ENCODE results near the gene SHISA4. TPM values are rescaled to one million over a fixed set of nuclear protein-coding genes. Genes with fewer than 3 reads are reported as not detected.

Gene SHISA4
- total and polyA plus RNA-seq, 5 donors, result 55.8 to 96.6 (median 74.5) TPM

DNA sequence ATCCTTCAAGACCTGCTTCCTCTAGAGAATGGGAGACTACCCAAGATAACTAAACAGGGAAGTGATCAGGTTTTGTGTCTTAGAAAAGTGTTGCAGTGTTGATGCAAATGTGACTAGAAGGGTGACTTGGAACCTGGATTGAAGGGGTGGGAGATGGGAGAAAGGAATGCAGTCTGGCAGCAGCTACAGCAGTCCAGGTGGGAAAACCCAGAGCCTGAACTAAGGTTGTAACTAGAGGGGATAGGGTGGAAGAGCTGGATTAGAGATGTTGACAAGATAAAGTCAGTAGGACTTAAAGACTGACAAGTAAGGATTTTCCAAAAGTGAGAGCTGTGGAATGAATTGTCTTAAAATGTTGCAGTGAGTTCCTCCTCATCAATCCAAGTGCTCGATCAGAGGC, 7.1 kb upstream of the SHISA4 start:
- no peak overlapping the region for H3K4me3 ChIP-seq (ENCODE audit: low read length)
- H3K27ac ChIP-seq (ENCODE audit: low read length), result no peak overlapping the region
- no peaks in the 10 kb centered on the region for H3K27me3 ChIP-seq (ENCODE audit: control insufficient read depth, insufficient read depth)
- no peak for ATAC-seq
- 78% methylated on average over 1 of the region's 1 CpG for WGBS
- no peak for DNase-seq
- intact Hi-C loops (cut with DNase I), result loop anchor here in 1 of 4 donors (5.0 kb wide), 1 partner anchor 91 kb away; no protein-coding TSS in a partner anchor
- H3K9me3 ChIP-seq (ENCODE audit: control insufficient read depth, low read length), result no peaks in the 10 kb centered on the region
- peaks cover 8% of the 10 kb centered on the region for H3K4me1 ChIP-seq (ENCODE audit: control insufficient read depth, insufficient read depth, low read length)

DNA sequence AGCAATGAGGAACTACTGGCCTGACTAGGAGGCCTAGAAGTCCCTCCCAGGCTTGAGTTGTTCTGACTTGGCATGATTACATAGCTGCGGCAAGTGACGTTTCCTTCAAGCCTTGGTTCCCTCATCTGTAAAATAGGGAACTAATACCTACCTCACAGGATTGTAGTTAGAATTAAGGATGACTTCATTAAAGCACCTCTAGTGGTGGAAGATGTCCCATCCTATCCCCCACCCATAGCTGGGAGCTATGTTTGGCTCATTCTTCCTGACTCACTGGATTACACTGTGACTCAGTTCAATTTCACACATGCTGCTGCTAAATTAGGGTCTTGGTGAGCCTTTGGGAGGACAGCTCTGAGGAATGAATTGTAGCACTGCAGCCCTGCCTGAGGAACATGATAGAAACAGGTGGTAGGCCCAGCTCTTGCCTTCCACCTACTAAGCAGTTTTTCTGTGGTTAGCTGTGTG, 6.0 kb upstream of the SHISA4 start:
- ATAC-seq, result peak in 1 of 2 donors; percentile 46
- H3K4me3 ChIP-seq (ENCODE audit: low read length), result no peak overlapping the region
- 52% methylated on average over 2 of the region's 2 CpGs for WGBS
- H3K27ac ChIP-seq (ENCODE audit: low read length), result peak overlapping the region; percentile 97
- no peaks in the 10 kb centered on the region for H3K9me3 ChIP-seq (ENCODE audit: control insufficient read depth, low read length)
- intact Hi-C loops (cut with DNase I), result loop anchor here in 1 of 4 donors (5.0 kb wide), 1 partner anchor 90 kb away; no protein-coding TSS in a partner anchor
- no peak for DNase-seq
- H3K4me1 ChIP-seq (ENCODE audit: control insufficient read depth, insufficient read depth, low read length), result peaks cover 8% of the 10 kb centered on the region
- no peaks in the 10 kb centered on the region for H3K27me3 ChIP-seq (ENCODE audit: control insufficient read depth, insufficient read depth)

DNA sequence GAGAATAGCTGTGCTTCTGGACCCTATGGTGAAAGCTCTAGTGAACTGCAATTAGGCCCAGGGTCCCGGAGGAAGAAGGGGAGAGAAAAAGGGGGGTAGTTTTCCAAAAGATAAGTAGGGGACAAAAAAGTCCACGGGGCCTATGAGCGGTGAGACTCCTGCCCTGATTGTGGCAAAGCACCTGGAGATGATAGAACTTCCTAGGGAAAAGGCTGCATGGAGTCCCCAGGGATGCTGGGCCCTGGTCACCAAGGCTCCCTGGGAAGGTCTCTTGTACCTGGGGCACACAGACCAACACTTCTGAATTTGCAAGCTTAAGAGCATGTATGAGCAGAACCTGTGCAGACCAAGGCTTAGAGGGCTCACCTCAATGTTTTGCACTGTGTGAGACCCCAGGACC, 5.4 kb upstream of the SHISA4 start:
- no peaks in the 10 kb centered on the region for H3K9me3 ChIP-seq (ENCODE audit: control insufficient read depth, low read length)
- peaks cover 13% of the 10 kb centered on the region for H3K4me1 ChIP-seq (ENCODE audit: control insufficient read depth, insufficient read depth, low read length)
- H3K27ac ChIP-seq (ENCODE audit: low read length), result peak overlapping the region; percentile 97
- 70% methylated on average over 3 of the region's 3 CpGs for WGBS
- ATAC-seq, result no peak
- intact Hi-C loops (cut with DNase I), result loop anchor here in 1 of 4 donors (5.0 kb wide), 1 partner anchor 89 kb away; no protein-coding TSS in a partner anchor
- H3K27me3 ChIP-seq (ENCODE audit: control insufficient read depth, insufficient read depth), result no peaks in the 10 kb centered on the region
- no peak for DNase-seq
- no peak overlapping the region for H3K4me3 ChIP-seq (ENCODE audit: low read length)

DNA sequence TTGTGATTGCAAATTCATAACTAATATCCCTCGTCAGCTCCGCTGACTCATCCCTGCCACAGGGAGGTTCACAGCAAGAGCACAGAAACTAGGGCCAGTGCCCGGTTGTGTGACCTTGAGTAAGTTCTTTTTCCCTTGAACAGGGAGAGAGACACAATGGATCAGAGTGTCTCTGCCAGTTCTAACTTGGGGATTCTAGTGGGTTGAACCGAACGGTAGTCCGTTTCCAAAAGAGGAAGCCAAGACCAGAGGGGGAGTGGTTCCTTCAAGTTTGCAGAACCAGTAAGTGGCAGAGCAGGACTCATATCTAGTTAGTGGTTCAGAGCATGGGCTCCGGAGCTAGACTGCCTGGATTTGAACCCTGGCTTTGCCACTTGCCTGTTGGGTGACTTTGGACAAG, 4.9 kb upstream of the SHISA4 start:
- intact Hi-C loops (cut with DNase I), result loop anchor here in 1 of 4 donors (5.0 kb wide), 1 partner anchor 89 kb away; no protein-coding TSS in a partner anchor
- DNase-seq (no peak), ATAC-seq (peak; percentile 41 to 44)
- H3K27me3 ChIP-seq (ENCODE audit: control insufficient read depth, insufficient read depth), result no peaks in the 10 kb centered on the region
- no peak overlapping the region for H3K4me3 ChIP-seq (ENCODE audit: low read length)
- no peaks in the 10 kb centered on the region for H3K9me3 ChIP-seq (ENCODE audit: control insufficient read depth, low read length)
- H3K4me1 ChIP-seq (ENCODE audit: control insufficient read depth, insufficient read depth, low read length), result peaks cover 13% of the 10 kb centered on the region
- WGBS, result 18% methylated on average over 7 of the region's 7 CpGs
- H3K27ac ChIP-seq (ENCODE audit: low read length), result peak overlapping the region; percentile 88

DNA sequence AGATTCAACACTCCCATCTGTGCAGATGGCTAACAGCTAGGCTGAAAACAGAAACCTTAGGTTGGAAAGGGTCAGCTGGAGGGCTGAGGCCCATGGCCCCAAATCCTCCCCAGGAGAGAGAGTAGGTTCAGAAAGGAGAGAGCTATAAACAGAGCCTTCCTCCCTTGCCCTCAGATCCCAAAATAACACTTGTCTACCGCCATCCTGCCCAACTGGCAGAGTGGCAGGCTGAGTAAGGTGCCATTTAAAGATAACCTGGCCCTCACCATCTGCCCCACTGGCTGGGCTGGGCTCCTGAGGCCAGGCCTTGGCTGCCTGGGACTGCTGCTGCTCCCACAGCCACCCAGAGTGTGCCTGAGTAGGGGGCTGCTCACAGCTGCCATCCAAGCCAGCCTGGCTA, 4.3 kb upstream of the SHISA4 start:
- Histone ChIP-seq H3K27me3 (ENCODE audit: control insufficient read depth, insufficient read depth) (no peaks in the 10 kb centered on the region), H3K4me3 (ENCODE audit: low read length) (no peak overlapping the region), H3K9me3 (ENCODE audit: control insufficient read depth, low read length) (no peaks in the 10 kb centered on the region), H3K4me1 (ENCODE audit: control insufficient read depth, insufficient read depth, low read length) (peaks cover 15% of the 10 kb centered on the region), H3K27ac (ENCODE audit: low read length) (peak overlapping the region; percentile 76)
- ATAC-seq, result peak; percentile 15 to 30
- peak in 1 of 3 donors; percentile 71 for DNase-seq
- 29% methylated on average over 1 of the region's 1 CpG for WGBS
- intact Hi-C loops (cut with DNase I), result loop anchor here in 1 of 4 donors (5.0 kb wide), 1 partner anchor 88 kb away; no protein-coding TSS in a partner anchor

DNA sequence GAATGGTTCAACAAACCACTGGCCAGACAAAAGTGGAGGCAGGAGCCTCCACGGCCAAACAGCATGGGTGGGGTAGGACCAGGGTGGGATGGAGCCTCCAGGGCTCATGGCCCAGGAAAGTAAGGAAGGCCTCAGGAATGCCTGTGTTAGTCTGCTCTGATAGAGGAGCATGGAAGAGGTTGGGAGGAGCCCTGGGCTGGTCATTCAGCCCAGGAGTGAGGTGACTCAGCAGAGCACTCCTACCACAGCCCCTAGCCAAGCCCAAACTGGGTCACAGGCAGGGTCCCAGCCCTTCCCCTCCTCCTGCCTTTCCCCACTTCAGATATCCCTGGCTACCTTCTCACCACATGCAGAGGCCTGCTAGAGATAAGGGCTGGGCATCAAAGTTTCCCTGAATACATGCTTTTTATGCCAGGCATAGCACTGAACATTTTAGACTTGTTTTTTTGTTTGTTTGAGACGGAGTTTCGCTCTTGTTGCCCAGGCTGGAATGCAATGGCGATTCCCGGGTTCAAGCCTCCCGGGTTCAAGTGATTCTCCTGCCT, 3.1 kb upstream of the SHISA4 start:
- 80% methylated on average over 6 of the region's 6 CpGs for WGBS
- Histone ChIP-seq H3K27me3 (ENCODE audit: control insufficient read depth, insufficient read depth) (no peaks in the 10 kb centered on the region), H3K4me3 (ENCODE audit: low read length) (no peak overlapping the region), H3K27ac (ENCODE audit: low read length) (peak overlapping the region; percentile 46), H3K9me3 (ENCODE audit: control insufficient read depth, low read length) (no peaks in the 10 kb centered on the region), H3K4me1 (ENCODE audit: control insufficient read depth, insufficient read depth, low read length) (peaks cover 19% of the 10 kb centered on the region)
- no peak for DNase-seq
- ATAC-seq, result peak in 1 of 2 donors; percentile 20
- intact Hi-C loops (cut with DNase I), result no loop called here

DNA sequence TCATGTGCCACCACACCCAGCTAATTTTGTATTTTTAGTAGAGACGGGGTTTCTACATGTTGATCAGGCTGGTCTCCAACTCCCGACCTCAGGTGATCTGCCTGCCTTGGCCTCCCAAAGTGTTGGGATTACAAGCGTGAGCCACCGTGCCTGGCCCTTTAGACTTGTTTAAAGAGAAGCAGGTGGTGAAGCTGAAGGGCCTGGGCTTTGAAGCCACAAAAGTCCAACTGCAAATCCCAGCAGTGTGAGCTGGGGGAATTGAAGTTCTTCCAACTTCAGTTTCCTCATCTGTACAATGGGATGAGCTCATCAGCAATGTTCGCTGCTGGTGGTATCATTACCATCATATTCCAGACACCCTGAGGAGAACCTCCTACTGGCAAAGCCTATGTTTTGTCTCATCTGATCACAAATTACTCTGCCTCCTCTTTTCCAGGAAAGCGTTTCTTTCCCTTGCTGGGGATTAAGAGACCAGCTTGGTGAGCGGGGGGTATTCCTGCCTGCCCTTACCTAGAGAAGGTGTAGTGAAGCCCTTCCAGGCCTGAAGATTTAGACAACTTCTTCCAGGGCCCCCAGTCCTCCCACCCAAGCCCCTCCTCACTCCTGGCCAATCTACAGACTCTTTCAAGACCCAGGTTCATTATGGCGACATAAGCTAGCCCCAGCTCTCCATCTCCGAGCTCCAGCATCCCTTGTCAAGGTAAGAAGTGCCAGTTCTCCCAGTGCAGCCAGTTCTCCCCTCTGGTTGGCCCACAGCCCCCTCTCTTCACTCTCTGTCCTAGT, 2.4 kb upstream of the SHISA4 start:
- Histone ChIP-seq H3K4me1 (ENCODE audit: control insufficient read depth, insufficient read depth, low read length) (peaks cover 19% of the 10 kb centered on the region), H3K9me3 (ENCODE audit: control insufficient read depth, low read length) (no peaks in the 10 kb centered on the region), H3K27me3 (ENCODE audit: control insufficient read depth, insufficient read depth) (no peaks in the 10 kb centered on the region), H3K27ac (ENCODE audit: low read length) (peak overlapping the region; percentile 40), H3K4me3 (ENCODE audit: low read length) (no peak overlapping the region)
- intact Hi-C loops (cut with DNase I), result no loop called here
- ATAC-seq (no peak), DNase-seq (no peak)
- 87% methylated on average over 9 of the region's 9 CpGs for WGBS

DNA sequence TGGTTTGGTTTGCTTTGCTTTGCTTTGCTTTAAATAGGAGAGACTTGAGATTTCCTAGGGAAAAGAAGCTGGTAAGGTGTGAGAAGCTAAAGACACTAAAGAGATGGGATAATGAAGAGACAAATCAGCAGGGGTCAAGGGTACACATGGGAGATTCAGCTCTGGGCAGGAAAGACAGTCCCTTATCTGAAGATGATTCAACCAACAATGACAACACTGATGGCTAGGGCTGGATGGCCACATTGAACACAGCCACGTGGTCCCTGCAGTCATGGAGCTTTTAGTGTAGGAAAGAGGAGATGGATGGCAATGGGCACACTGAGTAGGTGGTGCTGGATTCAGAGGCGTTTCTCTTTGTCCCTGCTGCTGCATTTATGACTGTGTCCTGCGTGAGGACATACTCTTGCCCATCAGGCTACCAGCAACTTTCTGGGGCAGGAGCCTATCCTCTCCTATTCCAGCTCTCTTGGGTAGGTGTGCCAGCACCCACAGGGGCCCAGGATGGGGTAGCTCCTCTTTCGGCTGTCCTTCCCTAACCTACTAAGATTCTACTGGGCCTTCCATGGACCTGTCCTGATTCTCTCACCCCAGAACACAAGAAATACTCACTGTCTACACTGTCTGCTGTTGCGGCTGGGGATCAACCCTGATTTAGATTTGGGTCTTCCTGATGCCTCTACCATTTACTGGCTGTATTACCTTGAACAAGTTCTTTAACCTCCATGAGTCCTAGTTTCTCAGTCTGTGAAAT, 1.4 kb upstream of the SHISA4 start:
- ATAC-seq (no peak), DNase-seq (no peak)
- peaks cover 19% of the 10 kb centered on the region for H3K4me1 ChIP-seq (ENCODE audit: control insufficient read depth, insufficient read depth, low read length)
- intact Hi-C loops (cut with DNase I), result no loop called here
- H3K27ac ChIP-seq (ENCODE audit: low read length), result peak overlapping the region; percentile 74
- H3K9me3 ChIP-seq (ENCODE audit: control insufficient read depth, low read length), result no peaks in the 10 kb centered on the region
- 84% methylated on average over 5 of the region's 5 CpGs for WGBS
- no peak overlapping the region for H3K4me3 ChIP-seq (ENCODE audit: low read length)
- H3K27me3 ChIP-seq (ENCODE audit: control insufficient read depth, insufficient read depth), result no peaks in the 10 kb centered on the region

DNA sequence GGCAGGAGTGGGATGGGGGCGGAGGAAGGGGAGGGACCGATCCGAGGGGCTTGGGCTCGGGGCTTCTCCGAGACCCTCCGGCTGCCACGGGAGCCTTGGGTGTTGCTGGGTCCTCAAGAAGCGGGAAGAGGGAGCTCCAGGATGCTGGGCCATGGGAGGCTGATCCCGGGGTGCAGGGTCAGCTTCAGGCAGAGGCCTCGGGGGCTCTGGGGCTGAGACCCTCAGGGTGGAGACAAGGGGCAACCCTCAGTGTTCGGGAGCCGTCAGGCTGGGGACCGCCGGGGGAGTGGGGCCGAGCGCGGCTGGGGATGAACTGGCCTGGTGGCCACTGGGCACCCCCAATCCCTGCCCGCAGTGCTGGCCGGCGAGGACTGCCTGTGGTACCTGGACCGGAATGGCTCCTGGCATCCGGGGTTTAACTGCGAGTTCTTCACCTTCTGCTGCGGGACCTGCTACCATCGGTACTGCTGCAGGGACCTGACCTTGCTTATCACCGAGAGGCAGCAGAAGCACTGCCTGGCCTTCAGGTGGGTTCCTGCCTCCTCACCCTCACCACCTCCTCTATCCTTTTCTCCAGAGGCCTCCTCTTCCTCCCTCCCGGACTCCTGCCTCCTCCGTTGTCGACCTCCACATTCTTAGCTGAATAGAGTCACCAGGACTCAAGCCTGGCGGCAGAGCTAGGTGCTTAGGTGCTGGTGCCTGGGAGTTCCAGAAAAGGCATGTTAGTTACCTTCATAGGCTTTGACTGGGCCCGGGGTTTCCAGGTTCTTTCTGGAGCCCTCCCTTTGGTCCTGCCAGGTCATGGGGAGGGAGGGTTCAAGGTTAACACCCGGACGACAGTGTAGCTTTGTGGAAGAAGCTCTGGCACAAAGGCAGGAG, 631 bp downstream of the SHISA4 start:
- H3K9me3 ChIP-seq (ENCODE audit: control insufficient read depth, low read length), result no peaks in the 10 kb centered on the region
- DNase-seq (no peak), ATAC-seq (no peak)
- intact Hi-C loops (cut with DNase I), result no loop called here
- 21% methylated on average over 33 of the region's 33 CpGs for WGBS
- no peaks in the 10 kb centered on the region for H3K27me3 ChIP-seq (ENCODE audit: control insufficient read depth, insufficient read depth)
- H3K27ac ChIP-seq (ENCODE audit: low read length), result peak overlapping the region; percentile 27
- peaks cover 19% of the 10 kb centered on the region for H3K4me1 ChIP-seq (ENCODE audit: control insufficient read depth, insufficient read depth, low read length)
- peak overlapping the region; percentile 69 for H3K4me3 ChIP-seq (ENCODE audit: low read length)

DNA sequence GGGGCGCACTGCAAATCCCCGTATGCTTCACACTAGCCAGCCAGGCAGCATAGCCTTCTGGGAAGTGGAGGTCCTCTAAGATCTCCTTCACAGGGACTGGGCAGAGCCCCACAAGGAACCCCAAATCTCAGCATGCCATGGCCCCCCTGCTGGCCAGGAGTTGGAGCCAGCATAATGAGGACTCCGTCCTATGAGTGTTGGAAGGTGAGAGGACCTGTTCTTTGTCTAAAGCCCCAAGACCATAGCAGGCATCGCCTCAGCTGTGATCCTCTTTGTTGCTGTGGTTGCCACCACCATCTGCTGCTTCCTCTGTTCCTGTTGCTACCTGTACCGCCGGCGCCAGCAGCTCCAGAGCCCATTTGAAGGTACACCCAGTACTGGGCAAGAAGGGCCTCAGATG, 1.5 kb downstream of the SHISA4 start:
- WGBS, result 92% methylated on average over 7 of the region's 7 CpGs
- ATAC-seq, result no peak
- no peaks in the 10 kb centered on the region for H3K9me3 ChIP-seq (ENCODE audit: control insufficient read depth, low read length)
- no peak for DNase-seq
- no peaks in the 10 kb centered on the region for H3K27me3 ChIP-seq (ENCODE audit: control insufficient read depth, insufficient read depth)
- peaks cover 16% of the 10 kb centered on the region for H3K4me1 ChIP-seq (ENCODE audit: control insufficient read depth, insufficient read depth, low read length)
- H3K4me3 ChIP-seq (ENCODE audit: low read length), result no peak overlapping the region
- H3K27ac ChIP-seq (ENCODE audit: low read length), result no peak overlapping the region
- intact Hi-C loops (cut with DNase I), result no loop called here

All from right cardiac atrium (tissue), 5 donors.